NCI-H1694 treated with DMSO at 0.1 percent for 48 hours (cell line): ENCODE measurements around the gene CEP295NL.
"Not testable (repeated sequence)": the region's sequence is repeated elsewhere in the genome, so short reads cannot be mapped to it uniquely, and the experiment has no call there.

Experiments used
- DNase-seq: peaks from one replicate; lab custom pipeline; 2025; lab: John Stamatoyannopoulos, UW

The CEP295NL gene

GRCh38 chr17:78905116-78905515 is 2.1 kb upstream of the CEP295NL start:
- no peak for DNase-seq

GRCh38 chr17:78904371-78904770 is 1.4 kb upstream of the CEP295NL start:
- DNase-seq, result no peak

GRCh38 chr17:78902231-78902630 is 770 bp downstream of the CEP295NL start:
- DNase-seq, result not testable (repeated sequence)

GRCh38 chr17:78901806-78902205 is 1.2 kb downstream of the CEP295NL start:
- DNase-seq, result no peak

- no peak for DNase-seq
These were observed 2.2 kb downstream of the CEP295NL start for GRCh38 chr17:78900816-78901215.

- DNase-seq, result no peak
These were observed 3.4 kb downstream of the CEP295NL start for GRCh38 chr17:78899361-78900260.

- no peak for DNase-seq
These were observed 4.1 kb downstream of the CEP295NL start for GRCh38 chr17:78898947-78899346.

- no peak for DNase-seq
These were observed 4.7 kb downstream of the CEP295NL start for GRCh38 chr17:78898075-78898836.

- DNase-seq, result no peak
These were observed 5.3 kb downstream of the CEP295NL start for GRCh38 chr17:78897664-78898047.

GRCh38 chr17:78896834-78897663 is 6.0 kb downstream of the CEP295NL start:
- DNase-seq, result no peak

GRCh38 chr17:78896091-78896833 is 6.7 kb downstream of the CEP295NL start:
- DNase-seq, result no peak

GRCh38 chr17:78895322-78895721 is 7.7 kb downstream of the CEP295NL start:
- no peak for DNase-seq

GRCh38 chr17:78893684-78894083 is 9.3 kb downstream of the CEP295NL start:
- DNase-seq, result no peak

- DNase-seq, result no peak
These were observed 10.0 kb downstream of the CEP295NL start for GRCh38 chr17:78892936-78893379.

GRCh38 chr17:78892520-78892919 is 10.5 kb downstream of the CEP295NL start:
- DNase-seq, result no peak

- DNase-seq, result no peak
These were observed 10.9 kb downstream of the CEP295NL start for GRCh38 chr17:78892062-78892456.

- no peak for DNase-seq
These were observed 11.5 kb downstream of the CEP295NL start for GRCh38 chr17:78891406-78892061.

- no peak for DNase-seq
These were observed 12.5 kb downstream of the CEP295NL start for GRCh38 chr17:78890498-78890897.

- DNase-seq, result not testable (repeated sequence)
These were observed 12.9 kb downstream of the CEP295NL start for GRCh38 chr17:78890096-78890495.

- no peak for DNase-seq
These were observed 13.5 kb downstream of the CEP295NL start for GRCh38 chr17:78889531-78889930.
